Activated CD8-positive, alpha-beta memory T cell treated with anti-CD3 and anti-CD28 coated beads for 4 hours (primary cell): ENCODE results near the gene RGS18.
"Not testable (repeated sequence)": the region's sequence is repeated elsewhere in the genome, so short reads cannot be mapped to it uniquely, and the experiment has no call there.

Source experiments
- DNase-seq, 2 donors: peaks; one replicate each; pipeline ENCODE4 v3.0.0-alpha.2; 2020; ENCODE audit warnings: low read depth in 2 of 2

RGS18 gene

GRCh38 chr1:192167011-192167410 lies 8.7 kb downstream of the RGS18 start:
- no peak for DNase-seq

GRCh38 chr1:192167911-192168700 lies 9.8 kb downstream of the RGS18 start:
- DNase-seq, result no peak

- no peak for DNase-seq
Observed at GRCh38 chr1:192168964-192169363, 10.7 kb downstream of the RGS18 start.

- DNase-seq, result no peak
Observed at GRCh38 chr1:192170196-192170984, 12.1 kb downstream of the RGS18 start.

- no peak for DNase-seq
Observed at GRCh38 chr1:192171123-192171522, 12.9 kb downstream of the RGS18 start.

- DNase-seq, result no peak
Observed at GRCh38 chr1:192175971-192176370, 17.7 kb downstream of the RGS18 start.

GRCh38 chr1:192183788-192184187 lies 25.5 kb downstream of the RGS18 start:
- DNase-seq, result no peak

GRCh38 chr1:192186197-192186596 lies 27.9 kb downstream of the RGS18 start:
- DNase-seq, result no peak

GRCh38 chr1:192190066-192190465 lies 31.8 kb downstream of the RGS18 start:
- no peak for DNase-seq

- DNase-seq, result no peak
Observed at GRCh38 chr1:192201303-192201702, 43.0 kb downstream of the RGS18 start.

- DNase-seq, result no peak
Observed at GRCh38 chr1:192224396-192224795, 66.1 kb downstream of the RGS18 start.

- no peak for DNase-seq
Observed at GRCh38 chr1:192224846-192225245, 66.6 kb downstream of the RGS18 start.

GRCh38 chr1:192225266-192225665 lies 67.0 kb downstream of the RGS18 start:
- DNase-seq, result no peak

GRCh38 chr1:192225703-192226102 lies 67.4 kb downstream of the RGS18 start:
- DNase-seq, result no peak

- DNase-seq, result no peak
Observed at GRCh38 chr1:192227330-192227729, 69.1 kb downstream of the RGS18 start.

GRCh38 chr1:192227980-192228379 lies 69.7 kb downstream of the RGS18 start:
- not testable (repeated sequence) for DNase-seq

- DNase-seq, result no peak
Observed at GRCh38 chr1:192232817-192233417, 74.7 kb downstream of the RGS18 start.

GRCh38 chr1:192235127-192235526 lies 76.9 kb downstream of the RGS18 start:
- DNase-seq, result no peak
